Mesenchymal stem cell (in vitro differentiated cells and primary cell): Measurements from ENCODE around the gene RBM19.

ENCODE experiments used
- DNase-seq: peaks from one replicate; pipeline ENCODE4 v3.0.0-alpha.2; 2013
- H2AFZ ChIP-seq: one replicate; pipeline ENCODE4 v1.6.1; 2013; ENCODE audit warnings: low read depth, mild to moderate bottlenecking, control low read depth, inconsistent platforms, low read length, moderate library complexity
- H2AK5ac ChIP-seq: 2 replicates; pipeline ENCODE4 v1.6.1; 2013; ENCODE audit warnings: low read length, moderate library complexity, mild to moderate bottlenecking, inconsistent platforms; ENCODE audit not compliant: severe bottlenecking
- H2BK120ac ChIP-seq: one replicate; pipeline ENCODE4 v1.6.1; 2013; ENCODE audit warnings: low read depth, mild to moderate bottlenecking, inconsistent platforms, low read length, moderate library complexity
- H2BK12ac ChIP-seq, 2 experiments: one replicate each; pipeline ENCODE4 v1.6.1; 2013; ENCODE audit warnings: inconsistent platforms in 2 of 2, low read length in 2 of 2, mild to moderate bottlenecking in 2 of 2, moderate library complexity in 2 of 2, control low read depth in 1 of 2
- H2BK15ac ChIP-seq: one replicate; pipeline ENCODE4 v1.6.1; 2013; ENCODE audit warnings: mild to moderate bottlenecking, low read depth, inconsistent platforms; ENCODE audit not compliant: poor library complexity, severe bottlenecking
- H2BK5ac ChIP-seq: 2 replicates; pipeline ENCODE4 v1.6.1; 2013; ENCODE audit warnings: low read depth, mild to moderate bottlenecking, low read length, control low read depth, inconsistent platforms; ENCODE audit not compliant: poor library complexity, severe bottlenecking
- H3K14ac ChIP-seq, 2 experiments: one replicate each; pipeline ENCODE4 v1.6.1; 2013; ENCODE audit warnings: inconsistent platforms in 2 of 2, low read length in 2 of 2, control low read depth in 1 of 2, mild to moderate bottlenecking in 1 of 2, moderate library complexity in 1 of 2
- H3K18ac ChIP-seq, 2 experiments: one replicate each; pipeline ENCODE4 v1.6.1; 2013; ENCODE audit warnings: inconsistent platforms in 2 of 2, low read length in 2 of 2, control low read depth in 1 of 2, low read depth in 1 of 2, mild to moderate bottlenecking in 1 of 2
- H3K23ac ChIP-seq, 2 experiments: one replicate each; pipeline ENCODE4 v1.6.1; 2013; ENCODE audit warnings: inconsistent platforms in 2 of 2, low read length in 2 of 2, mild to moderate bottlenecking in 2 of 2, moderate library complexity in 2 of 2, control low read depth in 1 of 2
- H3K27ac ChIP-seq: 2 replicates; pipeline ENCODE4 v1.5.1; 2013; ENCODE audit warnings: mild to moderate bottlenecking, moderate library complexity, low read length, control low read depth, inconsistent platforms; ENCODE audit not compliant: poor library complexity, severe bottlenecking
- H3K27me3 ChIP-seq, 2 experiments: 2 replicates each; pipeline versions ENCODE4 v1.6.1 to v1.7.0; 2013; ENCODE audit warnings: low read length in 2 of 2, mild to moderate bottlenecking in 2 of 2, moderate library complexity in 2 of 2, control low read depth in 1 of 2, inconsistent platforms in 1 of 2; ENCODE audit not compliant: control insufficient read depth in 1 of 2, insufficient read depth in 1 of 2
- H3K36me3 ChIP-seq, 2 experiments: 2 replicates each; pipeline versions ENCODE4 v1.6.1 to v1.7.0; 2013; ENCODE audit warnings: low read length in 2 of 2, control low read depth in 1 of 2, inconsistent platforms in 1 of 2, low read depth in 1 of 2, mild to moderate bottlenecking in 1 of 2; ENCODE audit not compliant: insufficient read depth in 2 of 2, control insufficient read depth in 1 of 2
- H3K4ac ChIP-seq, 2 experiments: one replicate each; pipeline ENCODE4 v1.6.1; 2013; ENCODE audit warnings: inconsistent platforms in 2 of 2, low read length in 2 of 2, mild to moderate bottlenecking in 2 of 2, moderate library complexity in 2 of 2, control low read depth in 1 of 2, low read depth in 1 of 2
- H3K4me1 ChIP-seq: 2 replicates; pipeline ENCODE4 v1.6.1; 2013; ENCODE audit warnings: low read depth, low read length, control low read depth; ENCODE audit not compliant: control insufficient read depth, insufficient read depth
- H3K4me2 ChIP-seq: 2 replicates; pipeline ENCODE4 v1.6.1; 2013; ENCODE audit warnings: low read length, mild to moderate bottlenecking, inconsistent platforms; ENCODE audit not compliant: poor library complexity, severe bottlenecking
- H3K4me3 ChIP-seq, 2 experiments: 2 replicates each; pipeline versions ENCODE4 v1.5.1 to v1.7.0; 2013; ENCODE audit warnings: low read length in 2 of 2, mild to moderate bottlenecking in 2 of 2, control low read depth in 1 of 2, low read depth in 1 of 2; ENCODE audit not compliant: insufficient read depth in 1 of 2
- H3K79me1 ChIP-seq: replicated peaks from 2 replicates; pipeline ENCODE4 v1.6.1; 2013; ENCODE audit warnings: mild to moderate bottlenecking, control low read depth, low read length, inconsistent platforms; ENCODE audit not compliant: poor library complexity, severe bottlenecking
- H3K9ac ChIP-seq: 2 replicates; pipeline ENCODE4 v1.7.0; 2013; ENCODE audit warnings: mild to moderate bottlenecking, low read length, moderate library complexity
- H3K9me3 ChIP-seq: 2 replicates; pipeline ENCODE4 v1.7.0; 2013; ENCODE audit warnings: mild to moderate bottlenecking, low read length; ENCODE audit not compliant: control insufficient read depth
- H4K8ac ChIP-seq: one replicate; pipeline ENCODE4 v1.6.1; 2013; ENCODE audit warnings: inconsistent platforms, mild to moderate bottlenecking, low read length, moderate library complexity
- H4K91ac ChIP-seq: one replicate; pipeline ENCODE4 v1.6.1; 2013; ENCODE audit warnings: mild to moderate bottlenecking, low read length, inconsistent platforms
- whole genome bisulfite sequencing: methylation state at CpG from one replicate; pipeline ENCODE4 v1.1.7; 2013; ENCODE audit warnings: mixed read lengths; 5-methylcytosine and 5-hydroxymethylcytosine counted together

The RBM19 gene

DNA sequence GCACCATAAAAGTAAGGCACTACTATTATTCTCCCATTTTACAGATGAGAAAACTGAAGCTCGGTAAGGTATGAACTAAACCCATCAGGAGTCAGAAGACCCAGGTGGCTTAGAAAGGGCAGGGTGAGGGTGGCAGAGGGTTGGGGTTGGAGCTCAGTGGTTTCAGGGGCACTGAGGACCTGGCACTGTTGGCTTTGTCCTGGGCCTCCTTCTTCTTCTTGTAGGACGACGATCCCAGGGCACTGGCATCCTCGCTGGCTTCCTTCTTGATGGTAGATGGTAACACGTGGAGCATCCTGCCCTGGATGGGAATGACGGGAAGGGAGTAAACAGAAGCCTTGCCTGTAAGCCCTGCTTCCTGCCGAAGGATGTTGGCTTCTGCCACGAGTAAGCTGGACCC, 19.9 kb downstream of the RBM19 start:
- no peak overlapping the region for H3K4ac ChIP-seq
- DNase-seq = no peak
- no peak overlapping the region for H4K8ac ChIP-seq
- no peaks in the 10 kb centered on the region for H3K9me3 ChIP-seq
- H3K27ac ChIP-seq = no peak overlapping the region
- H3K23ac ChIP-seq = no peak overlapping the region
- H3K79me1 ChIP-seq = no peaks in the 10 kb centered on the region
- no peaks in the 10 kb centered on the region for H3K27me3 ChIP-seq
- no peak overlapping the region for H3K4me3 ChIP-seq
- no peak overlapping the region for H2BK5ac ChIP-seq
- H3K14ac ChIP-seq = no peak overlapping the region
- H2BK15ac ChIP-seq = no peak overlapping the region
- no peak overlapping the region for H2BK12ac ChIP-seq
- no peak overlapping the region for H3K18ac ChIP-seq
- no peak overlapping the region for H3K9ac ChIP-seq
- WGBS = 95% methylated on average over 8 of the region's 8 CpGs
- H2AK5ac ChIP-seq = no peak overlapping the region
- peaks cover 75 to 87% of the 10 kb centered on the region in 2 experiments for H3K36me3 ChIP-seq
- no peak overlapping the region for H2BK120ac ChIP-seq
- H3K4me1 ChIP-seq = peaks cover 2% of the 10 kb centered on the region
- no peak overlapping the region for H3K4me2 ChIP-seq
- no peak overlapping the region for H4K91ac ChIP-seq
- H2AFZ ChIP-seq = no peak overlapping the region

DNA sequence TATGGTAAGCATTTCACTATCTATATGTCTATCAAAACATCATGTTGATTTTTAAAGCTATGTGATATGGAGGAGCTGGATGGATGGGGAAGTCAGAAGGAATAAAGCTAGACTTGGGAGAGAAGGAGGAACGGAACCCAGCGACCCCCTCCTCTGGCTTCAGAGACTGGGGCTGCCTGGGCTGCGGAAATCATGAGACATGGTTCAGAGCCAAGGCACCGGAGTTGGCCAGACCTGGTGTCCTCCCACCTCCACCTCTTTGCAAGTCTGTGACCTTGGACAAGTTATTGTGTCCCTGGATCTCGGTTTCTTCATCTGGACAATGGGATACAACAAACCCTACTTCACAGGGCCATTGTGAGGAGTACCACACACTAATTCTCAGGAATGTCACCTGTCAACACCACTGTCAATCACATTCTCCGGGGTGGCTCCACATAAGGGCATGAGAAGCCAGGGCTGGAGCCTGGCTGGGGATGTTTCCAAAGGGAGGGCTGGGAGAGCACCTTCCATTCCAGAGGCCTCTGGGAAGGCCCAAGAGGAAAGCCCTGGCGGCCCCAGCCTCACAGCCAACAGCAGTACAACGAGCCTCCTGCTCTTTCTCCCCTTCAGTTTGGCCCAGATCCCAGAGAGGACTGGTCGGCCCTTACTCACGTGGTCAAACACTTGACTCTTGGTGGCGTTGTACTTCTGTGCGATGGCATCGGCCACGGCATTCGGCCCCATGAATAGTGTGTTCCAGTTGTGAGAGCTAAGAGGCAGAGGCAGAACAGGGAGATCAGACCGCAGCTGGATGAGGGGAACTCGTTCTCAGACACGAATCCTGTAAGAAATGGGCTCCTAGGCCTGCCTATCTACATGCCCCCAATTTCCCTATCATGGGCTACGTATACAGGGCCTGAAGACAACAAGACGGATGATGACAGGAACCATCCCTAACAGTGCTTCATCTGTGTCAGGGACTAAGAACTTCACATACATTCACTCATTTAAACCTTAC, 20.7 kb downstream of the RBM19 start:
- Histone ChIP-seq H2BK5ac (no peak overlapping the region), H2AK5ac (no peak overlapping the region), H3K27me3 (no peaks in the 10 kb centered on the region), H3K4me1 (peaks cover 2% of the 10 kb centered on the region), H3K9me3 (no peaks in the 10 kb centered on the region), H3K18ac (no peak overlapping the region), H3K4me2 (no peak overlapping the region), H2BK15ac (no peak overlapping the region), H3K79me1 (no peaks in the 10 kb centered on the region), H4K8ac (no peak overlapping the region), H3K27ac (no peak overlapping the region), H3K4ac (no peak overlapping the region), H3K14ac (no peak overlapping the region), H4K91ac (no peak overlapping the region), H3K4me3 (no peak overlapping the region), H2BK12ac (no peak overlapping the region), H3K23ac (no peak overlapping the region), H2BK120ac (no peak overlapping the region), H3K9ac (no peak overlapping the region), H2AFZ (no peak overlapping the region), H3K36me3 (peaks cover 74 to 89% of the 10 kb centered on the region in 2 experiments)
- no peak for DNase-seq
- 95% methylated on average over 20 of the region's 20 CpGs for whole genome bisulfite sequencing

DNA sequence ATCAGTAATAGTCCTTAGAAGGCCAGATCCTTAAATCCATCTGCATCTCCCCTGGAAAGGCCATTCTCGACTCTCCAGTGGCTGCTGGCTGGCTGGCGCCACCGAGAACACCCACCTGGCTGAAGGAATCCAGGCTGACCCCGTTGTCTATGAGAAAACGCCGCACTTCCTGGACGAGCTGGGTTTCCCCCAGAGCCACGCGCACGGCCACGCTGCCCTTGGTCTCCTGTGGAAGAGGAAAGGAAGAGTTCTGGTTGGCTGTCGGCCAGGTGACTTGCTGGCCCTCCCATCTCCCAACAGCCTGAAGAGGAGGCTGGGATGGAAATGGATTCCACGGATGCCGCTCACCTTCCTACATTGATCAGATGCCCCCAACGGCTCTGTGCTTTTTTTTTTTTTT, 23.9 kb downstream of the RBM19 start:
- no peak overlapping the region for H3K4me3 ChIP-seq
- H3K18ac ChIP-seq = no peak overlapping the region
- H2BK12ac ChIP-seq = no peak overlapping the region
- no peak overlapping the region for H2BK120ac ChIP-seq
- H3K4me2 ChIP-seq = no peak overlapping the region
- 92% methylated on average over 14 of the region's 15 CpGs for WGBS
- no peaks in the 10 kb centered on the region for H3K79me1 ChIP-seq
- H3K27ac ChIP-seq = no peak overlapping the region
- peaks cover 2% of the 10 kb centered on the region for H3K4me1 ChIP-seq
- no peak overlapping the region for H4K8ac ChIP-seq
- H3K4ac ChIP-seq = no peak overlapping the region
- no peaks in the 10 kb centered on the region for H3K27me3 ChIP-seq
- H2BK5ac ChIP-seq = no peak overlapping the region
- no peaks in the 10 kb centered on the region for H3K9me3 ChIP-seq
- peaks cover 60 to 84% of the 10 kb centered on the region in 2 experiments for H3K36me3 ChIP-seq
- no peak overlapping the region for H2AK5ac ChIP-seq
- DNase-seq = no peak
- no peak overlapping the region for H3K9ac ChIP-seq
- H3K14ac ChIP-seq = no peak overlapping the region
- no peak overlapping the region for H2BK15ac ChIP-seq
- H3K23ac ChIP-seq = no peak overlapping the region
- no peak overlapping the region for H2AFZ ChIP-seq
- H4K91ac ChIP-seq = no peak overlapping the region

DNA sequence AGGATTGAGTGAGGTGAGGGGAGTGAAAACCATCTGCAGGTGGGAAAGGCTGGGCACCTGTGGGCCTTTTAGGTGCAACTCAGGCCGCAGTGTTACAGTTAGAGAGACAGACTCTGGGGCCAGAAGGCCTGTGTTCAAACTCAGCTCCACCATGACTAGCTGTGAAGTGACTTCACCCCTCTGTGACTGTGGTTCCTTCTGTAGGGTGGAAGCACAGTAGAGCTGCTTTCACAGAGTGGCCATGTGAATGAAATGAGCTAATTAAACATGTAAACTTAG, 25.0 kb downstream of the RBM19 start:
- Histone ChIP-seq H3K4me3 (no peak overlapping the region), H2BK12ac (no peak overlapping the region), H3K4me1 (no peaks in the 10 kb centered on the region), H3K4me2 (no peak overlapping the region), H3K4ac (no peak overlapping the region), H3K14ac (no peak overlapping the region), H3K36me3 (peaks cover 60 to 84% of the 10 kb centered on the region in 2 experiments), H2AFZ (no peak overlapping the region), H2AK5ac (no peak overlapping the region), H3K9me3 (no peaks in the 10 kb centered on the region), H3K23ac (no peak overlapping the region), H4K8ac (no peak overlapping the region), H2BK120ac (no peak overlapping the region), H3K9ac (no peak overlapping the region), H4K91ac (no peak overlapping the region), H3K27ac (no peak overlapping the region), H3K79me1 (no peaks in the 10 kb centered on the region), H2BK15ac (no peak overlapping the region), H3K27me3 (no peaks in the 10 kb centered on the region), H3K18ac (no peak overlapping the region), H2BK5ac (no peak overlapping the region)
- 96% methylated on average over 1 of the region's 1 CpG for WGBS
- no peak for DNase-seq
